Hepatocyte (in vitro differentiated cells): ENCODE measurements around the gene TUBA3C.

Experiments
- CTCF ChIP-seq: fragments of 200-600 bp; sonication (generic); IDR thresholded peaks from 2 replicates; pipeline ENCODE4 v1.5.1; 2016; ENCODE audit warnings: antibody characterized with exemption, mild to moderate bottlenecking; ENCODE audit not compliant: poor library complexity
- EZH2phosphoT487 ChIP-seq: fragments of 200-600 bp; sonication (generic); IDR thresholded peaks from one replicate; pipeline ENCODE4 v1.6.1; 2018; ENCODE audit warnings: antibody characterized with exemption, mild to moderate bottlenecking, low read depth, moderate library complexity; ENCODE audit not compliant: unreplicated experiment, severe bottlenecking

DNA sequence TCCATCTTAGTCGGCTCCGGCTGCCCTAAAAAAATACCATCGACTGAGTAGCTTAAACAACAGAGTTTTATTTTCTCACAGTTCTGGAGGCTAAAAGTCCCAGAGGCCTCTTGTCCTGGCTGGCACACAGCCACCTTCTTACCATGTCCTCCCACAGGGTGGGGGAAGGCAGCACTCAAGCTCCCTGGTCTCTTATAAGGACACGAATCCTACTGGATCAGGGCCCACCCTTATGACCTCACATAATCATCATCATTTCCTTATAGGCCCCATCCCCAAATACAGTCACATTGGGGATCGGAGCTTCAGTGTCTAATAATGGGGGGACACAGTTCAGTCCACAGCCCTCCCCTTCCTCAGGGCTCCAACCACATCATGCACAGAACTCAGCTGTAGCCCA lies 2.6 kb upstream of the TUBA3C start:
- no peak for TF ChIP-seq CTCF
- TF ChIP-seq EZH2phosphoT487 = no peak
